SW 1271 (cell line): ENCODE data around the gene GTSF1L.
A peak's percentile ranks its signal among the peaks of the same experiment; 100 is the strongest.

Experiments used
- DNase-seq, 2 experiments: peaks; one replicate each; lab custom pipeline; 2025; lab: John Stamatoyannopoulos, UW

GTSF1L gene

DNA sequence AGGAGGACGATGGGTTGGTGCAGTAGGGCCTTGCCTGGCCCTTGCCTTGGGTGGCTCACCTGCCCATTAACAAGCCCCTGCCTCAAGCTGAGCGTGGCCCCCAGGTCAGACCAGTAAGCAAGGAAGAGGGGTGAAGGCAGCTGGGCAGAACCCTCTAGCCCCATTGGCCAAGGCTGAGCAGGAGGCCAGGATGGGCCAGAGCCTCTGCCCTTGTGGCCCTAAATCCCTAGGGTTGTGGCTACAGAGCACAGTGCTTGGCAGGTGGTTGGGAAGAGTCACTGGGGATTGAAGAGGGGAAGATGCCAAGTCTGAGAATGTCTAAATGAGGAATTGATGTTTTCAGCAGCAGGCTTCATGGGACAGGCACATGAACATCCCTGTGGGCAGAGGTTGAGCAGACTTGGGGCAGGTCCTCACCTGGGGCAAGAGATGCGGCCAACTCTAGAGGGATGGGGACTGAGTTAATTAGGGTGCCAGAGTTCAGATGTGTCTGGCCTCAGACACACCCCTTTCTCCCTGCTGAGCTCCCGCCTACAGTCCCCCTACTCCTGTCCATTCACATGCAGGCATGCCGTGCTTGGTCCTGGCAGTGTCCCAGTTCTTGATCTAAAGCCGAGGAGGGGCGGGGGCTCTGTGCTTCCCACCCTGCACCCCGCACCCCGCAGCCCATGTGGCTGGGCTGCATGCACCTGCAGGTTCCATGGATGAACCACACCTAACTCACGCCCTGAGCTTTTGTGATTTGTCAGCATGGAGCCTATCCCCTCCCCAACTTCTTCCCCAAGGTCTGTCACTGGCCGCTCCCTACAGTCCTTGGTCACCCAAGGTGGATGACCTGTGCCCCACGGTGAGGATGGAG is 9.8 kb downstream of the GTSF1L start:
- no peak for DNase-seq

DNA sequence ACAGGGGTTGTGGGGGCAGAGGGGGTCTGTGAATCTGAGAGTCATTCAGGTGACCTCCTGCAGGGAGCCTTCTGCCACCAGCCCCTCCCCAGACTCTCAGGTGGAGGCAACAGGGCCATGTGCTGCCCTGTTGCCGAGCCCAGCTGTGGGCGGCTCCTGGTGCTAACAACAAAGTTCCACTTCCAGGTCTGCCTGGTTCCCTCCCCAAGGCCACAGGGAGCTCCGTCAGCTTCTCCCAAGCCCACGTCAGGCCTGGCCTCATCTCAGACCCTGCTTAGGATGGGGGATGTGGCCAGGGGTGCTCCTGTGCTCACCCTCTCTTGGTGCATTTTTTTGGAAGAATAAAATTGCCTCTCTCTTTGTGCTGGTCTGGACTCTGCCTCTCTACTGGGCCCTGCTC is 10.7 kb downstream of the GTSF1L start:
- no peak for DNase-seq

DNA sequence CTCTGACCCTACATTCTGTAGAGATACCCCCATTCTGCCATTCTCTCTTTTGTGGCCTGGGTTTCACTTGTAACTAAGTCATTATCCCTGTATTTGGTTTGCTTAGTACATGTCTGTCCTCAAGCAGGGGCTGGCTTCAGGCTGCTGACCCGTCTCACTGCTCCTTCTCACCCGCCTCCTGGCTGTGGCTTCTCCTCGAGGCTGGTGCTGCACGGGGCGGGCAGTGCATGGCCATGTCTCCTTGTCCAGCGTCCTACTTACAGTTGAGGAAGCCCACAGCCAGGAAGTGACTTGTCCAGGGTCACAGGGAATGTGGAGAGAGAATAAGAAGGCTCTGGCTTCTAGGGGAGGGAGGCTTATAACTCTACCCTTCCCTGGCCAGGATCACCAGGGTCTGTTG is 11.3 kb downstream of the GTSF1L start:
- no peak for DNase-seq

DNA sequence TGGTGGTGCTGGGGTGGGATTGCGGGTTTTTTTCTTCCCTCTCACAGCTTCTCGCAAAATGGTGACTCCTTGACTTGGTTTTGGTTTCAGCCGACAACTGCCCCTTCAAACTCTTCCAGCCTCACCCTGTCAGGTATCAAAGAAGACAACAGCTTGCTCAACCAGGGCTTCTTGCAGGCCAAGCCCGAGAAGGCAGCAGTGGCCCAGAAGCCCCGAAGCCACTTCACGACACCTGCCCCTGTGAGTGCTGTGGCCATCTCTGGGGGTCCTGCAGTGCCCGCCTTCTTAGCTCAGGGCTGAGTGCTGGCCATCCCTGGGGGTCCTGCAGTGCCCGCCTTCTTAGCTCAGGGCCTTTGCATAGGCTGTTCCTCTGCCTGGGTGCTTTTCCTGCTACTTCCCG is 11.8 kb downstream of the GTSF1L start:
- DNase-seq, result no peak

DNA sequence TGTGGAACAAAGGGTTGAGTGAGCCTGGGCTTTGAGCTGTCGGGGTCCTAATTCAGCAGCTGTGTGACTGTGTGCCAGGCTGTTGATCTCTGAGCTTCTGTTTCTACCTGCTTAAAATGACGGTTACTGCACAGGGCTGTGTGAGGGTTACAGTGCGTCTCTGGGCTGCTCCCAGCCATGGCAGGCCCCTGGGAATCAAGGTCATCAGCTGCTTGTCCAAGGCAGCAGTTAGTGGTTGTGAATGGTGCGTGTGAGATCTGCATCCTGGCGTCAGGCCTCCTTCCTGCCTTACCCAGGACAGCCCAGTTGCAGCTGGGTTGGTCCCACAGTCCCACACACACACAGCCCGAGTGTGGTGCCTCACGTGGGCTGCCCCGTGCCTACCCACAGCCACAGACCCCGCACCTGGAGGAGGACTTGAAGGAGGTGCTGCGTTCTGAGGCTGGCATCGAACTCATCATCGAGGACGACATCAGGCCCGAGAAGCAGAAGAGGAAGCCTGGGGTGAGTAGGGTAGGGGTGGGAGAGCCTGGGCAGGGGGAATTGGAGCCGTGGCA is 15.6 kb downstream of the GTSF1L start:
- no peak for DNase-seq

DNA sequence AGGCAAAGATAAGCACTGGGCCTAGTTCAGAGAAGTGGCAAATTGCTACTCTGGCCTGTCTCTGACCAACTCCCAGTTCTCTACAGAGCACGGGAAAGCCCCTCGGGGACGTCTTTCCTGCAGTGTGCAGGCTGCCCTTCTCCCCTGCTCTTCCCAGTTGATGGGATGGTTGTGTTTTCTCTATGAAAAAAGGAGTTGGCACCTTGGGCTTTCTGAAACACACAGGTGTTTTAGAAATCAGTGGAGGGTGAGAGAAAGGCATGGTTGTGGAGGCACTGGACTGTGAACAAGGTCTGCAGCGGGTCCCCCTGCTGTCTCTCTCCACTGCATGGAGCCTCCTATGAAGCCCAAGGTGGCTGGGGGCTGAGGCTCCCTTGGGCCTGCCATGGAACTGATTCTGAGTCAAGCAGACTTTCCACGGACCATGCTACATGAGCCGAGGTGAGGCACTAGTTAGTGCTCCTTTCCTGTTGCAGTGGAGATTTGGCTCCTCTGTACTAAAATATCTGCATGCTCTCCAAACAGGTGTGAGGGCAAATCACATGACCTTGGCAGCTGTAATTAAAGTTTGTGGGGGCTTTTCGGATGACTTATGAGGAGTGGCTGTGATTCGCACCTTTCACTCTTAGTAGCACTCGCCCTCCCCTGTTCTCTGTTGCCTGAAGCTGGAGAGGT is 16.3 kb downstream of the GTSF1L start:
- no peak for DNase-seq

DNA sequence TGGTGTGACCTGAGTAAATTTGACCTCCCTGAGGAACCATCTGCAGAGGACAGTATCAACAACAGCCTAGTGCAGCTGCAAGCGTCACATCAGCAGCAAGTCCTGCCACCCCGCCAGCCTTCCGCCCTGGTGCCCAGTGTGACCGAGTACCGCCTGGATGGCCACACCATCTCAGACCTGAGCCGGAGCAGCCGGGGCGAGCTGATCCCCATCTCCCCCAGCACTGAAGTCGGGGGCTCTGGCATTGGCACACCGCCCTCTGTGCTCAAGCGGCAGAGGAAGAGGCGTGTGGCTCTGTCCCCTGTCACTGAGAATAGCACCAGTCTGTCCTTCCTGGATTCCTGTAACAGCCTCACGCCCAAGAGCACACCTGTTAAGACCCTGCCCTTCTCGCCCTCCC is 24.3 kb downstream of the GTSF1L start:
- DNase-seq, result no peak

DNA sequence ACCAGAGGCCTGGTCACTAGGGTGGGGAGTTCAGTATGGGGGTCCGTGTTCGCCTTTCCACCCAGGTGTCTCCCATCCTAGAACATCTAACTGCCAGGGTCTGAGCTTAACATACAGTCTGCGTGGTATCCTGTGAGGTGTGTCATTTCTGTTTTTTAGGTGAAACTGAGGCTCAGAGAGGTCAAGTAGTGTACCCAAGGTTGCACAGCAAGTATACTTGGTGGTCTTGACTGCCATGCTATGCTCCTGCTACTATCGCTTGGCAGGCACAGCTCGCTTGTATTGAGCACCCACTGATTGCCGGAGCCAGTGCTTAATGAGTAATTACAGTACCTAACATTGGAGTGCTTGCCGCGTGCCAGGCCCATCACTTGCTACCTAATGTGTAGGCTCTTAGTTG is 26.2 kb downstream of the GTSF1L start:
- DNase-seq, result no peak

DNA sequence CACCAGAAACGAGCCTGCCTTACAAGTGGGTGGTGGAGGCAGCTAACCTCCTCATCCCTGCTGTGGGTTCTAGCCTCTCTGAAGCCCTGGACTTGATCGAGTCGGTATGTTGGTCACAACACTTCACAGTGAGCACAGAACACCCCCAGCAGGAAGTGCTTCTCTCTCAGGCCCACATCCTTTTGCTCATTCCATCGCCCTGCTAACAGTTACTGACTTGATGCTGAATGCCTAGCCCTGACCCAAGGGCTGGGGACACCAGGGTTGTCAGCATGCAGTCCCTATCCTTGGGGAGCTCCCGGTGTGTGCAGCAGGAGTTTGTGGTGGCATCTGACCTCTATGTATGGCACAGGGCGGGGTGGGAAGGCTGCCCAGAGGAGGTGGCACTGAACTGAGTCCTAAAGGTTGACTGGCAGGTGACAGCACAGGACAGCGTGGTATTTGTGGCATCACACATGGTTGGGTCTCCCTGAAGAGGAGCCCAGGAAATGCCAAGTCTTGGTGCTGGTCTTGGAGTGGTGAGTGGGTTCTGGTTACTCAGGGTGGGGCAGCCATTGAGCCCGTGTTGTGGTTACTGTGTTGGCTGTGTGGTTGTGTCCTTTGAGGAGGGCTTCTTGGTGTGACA is 26.7 kb downstream of the GTSF1L start:
- DNase-seq, result no peak

DNA sequence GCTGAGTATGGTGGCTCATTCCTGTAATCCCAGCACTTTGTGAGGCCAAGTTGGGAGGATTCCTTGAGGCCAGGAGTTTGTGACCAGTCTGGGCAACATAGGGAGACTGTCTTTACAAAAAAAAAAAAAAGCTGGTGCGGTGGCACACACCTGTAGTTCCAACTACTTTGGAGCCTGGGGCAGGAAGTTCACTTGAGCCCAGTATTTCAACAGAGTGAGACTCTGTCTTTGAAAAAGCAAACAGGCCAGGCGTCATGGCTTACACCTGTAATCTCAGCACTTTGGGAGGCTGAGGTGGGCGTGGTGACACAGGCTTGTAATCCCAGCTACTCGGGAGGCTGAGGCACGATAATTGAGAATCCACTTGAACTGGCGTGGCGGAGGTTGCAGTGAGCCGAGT is 31.2 kb downstream of the GTSF1L start:
- DNase-seq, result no peak

DNA sequence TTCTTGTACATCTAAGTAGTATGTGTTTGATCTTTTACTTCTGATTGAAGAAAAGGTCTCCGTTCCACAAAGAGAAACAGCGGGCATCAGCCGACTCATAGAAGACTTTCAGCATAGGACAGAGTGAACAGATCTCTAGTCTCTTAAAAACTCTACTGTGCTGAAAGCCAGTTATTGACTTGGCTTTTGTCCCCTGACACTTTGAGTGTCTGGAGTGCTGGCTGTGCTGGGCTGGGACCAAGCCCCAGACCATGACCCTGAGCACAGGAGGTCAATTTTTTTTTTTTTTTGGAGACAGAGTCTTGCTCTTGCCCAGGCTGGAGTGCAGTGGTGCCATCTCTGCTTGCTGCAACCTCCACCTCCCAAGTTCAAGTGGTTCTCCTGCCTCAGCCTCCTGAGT is 32.0 kb downstream of the GTSF1L start:
- no peak for DNase-seq

DNA sequence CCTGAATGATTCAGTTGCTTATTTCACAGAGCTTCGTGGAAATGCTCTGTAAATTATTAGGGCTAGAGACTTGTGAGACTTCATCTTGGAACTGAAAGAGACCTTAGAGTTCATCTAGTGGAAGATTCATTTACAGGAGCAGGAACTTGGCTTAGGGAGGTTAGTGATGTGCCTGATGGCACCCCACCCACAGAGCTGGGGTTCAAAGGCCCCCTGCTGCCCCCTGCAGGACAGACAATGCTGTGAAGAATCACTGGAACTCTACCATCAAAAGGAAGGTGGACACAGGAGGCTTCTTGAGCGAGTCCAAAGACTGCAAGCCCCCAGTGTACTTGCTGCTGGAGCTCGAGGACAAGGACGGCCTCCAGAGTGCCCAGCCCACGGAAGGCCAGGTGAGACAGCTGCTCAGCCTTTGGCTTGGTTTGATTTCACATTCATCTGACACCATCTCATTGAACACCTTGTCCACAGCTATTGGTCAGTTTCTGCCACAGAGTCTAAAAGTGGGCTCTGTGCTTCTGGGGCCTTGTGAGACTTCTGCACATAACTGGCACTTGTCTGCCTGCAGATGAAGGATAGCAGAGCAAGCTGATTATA is 34.8 kb downstream of the GTSF1L start:
- peak in 1 of 2 experiments; percentile 31 for DNase-seq

DNA sequence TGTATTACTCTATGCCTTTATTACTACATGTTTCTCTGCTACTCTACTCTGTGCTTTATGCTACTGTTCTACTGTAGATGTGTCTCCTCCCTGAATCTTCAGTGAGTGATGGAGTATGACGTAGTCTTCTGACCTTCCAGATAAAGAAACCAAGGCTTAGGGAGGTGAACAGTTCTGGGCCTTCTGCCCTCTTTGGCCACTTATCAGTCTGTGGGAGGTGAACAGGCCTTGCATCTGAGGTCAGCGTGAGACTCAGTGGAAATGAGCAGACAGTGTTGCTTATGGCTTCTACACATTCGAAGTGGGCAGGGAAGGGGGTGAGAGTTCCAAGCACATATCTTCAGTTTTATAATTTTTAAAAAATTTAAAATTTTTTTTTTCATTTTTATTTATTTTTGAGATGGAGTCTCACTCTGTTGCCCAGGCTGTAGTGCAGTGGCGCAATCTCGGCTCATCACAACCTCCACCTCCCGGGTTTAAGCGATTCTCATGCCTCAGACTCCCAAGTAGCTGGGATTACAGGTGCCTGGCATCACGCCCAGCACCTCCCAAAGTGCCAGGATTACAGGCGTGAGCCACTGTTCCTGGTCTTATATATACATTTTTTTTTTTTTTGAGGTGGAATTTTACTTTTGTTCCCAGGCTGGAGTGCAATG is 35.7 kb downstream of the GTSF1L start:
- no peak for DNase-seq

DNA sequence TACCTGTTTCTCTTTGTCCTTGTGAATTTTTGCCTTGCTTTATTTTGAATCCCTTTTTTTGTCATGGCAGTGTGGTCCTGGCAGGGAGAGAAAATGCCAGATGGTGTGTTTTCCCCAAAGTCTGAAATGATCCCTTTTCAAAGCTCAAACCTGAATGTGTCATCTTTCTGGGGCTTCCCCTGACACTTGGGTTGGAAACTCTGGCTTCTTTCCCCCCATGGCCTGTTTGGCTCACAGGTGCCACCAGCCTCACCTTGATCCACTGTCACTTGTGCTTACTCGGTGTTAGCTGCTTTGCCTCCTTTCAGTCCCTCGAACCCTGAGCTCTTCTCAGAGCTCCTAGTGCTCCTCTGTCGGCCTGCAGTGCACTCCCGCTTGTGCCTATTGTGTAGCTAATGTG is 37.6 kb downstream of the GTSF1L start:
- DNase-seq, result no peak

DNA sequence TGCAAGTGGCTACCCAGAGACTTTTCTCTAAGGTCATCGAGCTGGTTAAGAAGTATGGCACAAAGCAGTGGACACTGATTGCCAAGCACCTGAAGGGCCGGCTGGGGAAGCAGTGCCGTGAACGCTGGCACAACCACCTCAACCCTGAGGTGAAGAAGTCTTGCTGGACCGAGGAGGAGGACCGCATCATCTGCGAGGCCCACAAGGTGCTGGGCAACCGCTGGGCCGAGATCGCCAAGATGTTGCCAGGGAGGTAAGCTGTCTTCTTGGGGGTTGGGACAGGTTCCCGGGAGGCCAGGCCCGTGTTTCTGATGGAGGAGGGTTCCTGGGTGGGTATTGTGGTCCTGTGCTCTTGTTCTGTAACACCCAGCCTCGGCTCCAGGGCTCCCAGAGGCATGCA is 40.0 kb downstream of the GTSF1L start:
- DNase-seq, result no peak

DNA sequence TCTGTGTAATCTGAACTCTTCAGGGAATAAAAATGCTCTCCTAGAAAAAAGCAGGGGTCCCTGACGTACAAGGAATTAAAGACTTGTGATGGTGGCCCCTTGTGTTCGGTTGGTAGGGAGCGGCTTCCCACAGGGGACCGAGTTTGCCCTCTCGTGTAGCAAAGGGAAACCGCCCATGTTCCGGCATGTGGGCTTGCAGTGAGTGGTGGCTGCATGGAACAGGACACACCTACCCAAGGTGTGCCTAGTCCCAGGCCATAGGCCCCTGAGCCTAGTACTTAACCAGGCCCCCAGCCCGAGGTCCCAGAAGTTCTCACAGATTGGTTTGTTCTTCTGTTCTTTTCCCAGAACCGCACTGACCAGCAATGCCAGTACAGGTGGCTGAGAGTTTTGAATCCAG is 44.4 kb downstream of the GTSF1L start:
- no peak for DNase-seq

DNA sequence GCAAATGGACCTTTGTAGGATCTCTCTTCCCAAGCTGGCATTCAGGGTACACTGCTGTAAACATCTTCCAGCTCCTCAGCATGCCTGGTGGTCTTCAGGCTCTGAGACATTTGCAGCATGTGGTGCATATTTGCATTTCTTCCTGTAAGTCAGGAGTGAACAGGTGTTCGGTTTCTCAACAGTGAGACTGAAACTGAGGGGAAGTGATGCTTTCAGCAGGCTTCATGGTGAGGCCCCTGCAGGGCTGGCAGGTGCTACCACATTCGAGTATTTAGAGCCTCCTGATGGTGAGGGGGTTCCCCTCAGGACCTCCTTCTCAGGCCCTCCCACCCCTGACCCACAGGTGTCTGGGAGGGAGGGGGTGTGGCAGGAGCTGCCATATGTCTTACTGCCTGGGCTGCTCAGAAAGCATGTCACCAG is 44.8 kb downstream of the GTSF1L start:
- no peak for DNase-seq

DNA sequence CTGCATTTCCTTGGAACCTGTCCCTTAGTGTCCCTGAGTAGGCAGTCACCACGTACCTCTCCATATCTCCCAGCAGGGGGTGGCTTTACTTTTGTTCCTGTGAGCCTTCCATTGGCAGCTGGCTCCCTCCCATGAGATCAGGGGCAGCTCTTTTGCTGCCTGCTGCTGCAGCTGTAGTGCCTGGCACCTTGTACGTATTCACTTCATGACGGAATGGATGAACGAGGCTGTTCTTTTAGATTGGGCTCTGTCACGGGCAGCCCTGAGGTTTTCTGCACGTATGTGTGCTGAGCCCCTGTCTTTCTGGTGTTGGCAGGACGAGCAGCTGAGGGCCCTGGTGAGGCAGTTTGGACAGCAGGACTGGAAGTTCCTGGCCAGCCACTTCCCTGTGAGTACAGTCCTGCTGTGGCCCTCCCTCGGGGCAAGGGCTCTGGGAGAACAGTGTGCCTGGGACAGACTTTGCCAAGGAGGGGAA is 45.3 kb downstream of the GTSF1L start:
- DNase-seq, result no peak

DNA sequence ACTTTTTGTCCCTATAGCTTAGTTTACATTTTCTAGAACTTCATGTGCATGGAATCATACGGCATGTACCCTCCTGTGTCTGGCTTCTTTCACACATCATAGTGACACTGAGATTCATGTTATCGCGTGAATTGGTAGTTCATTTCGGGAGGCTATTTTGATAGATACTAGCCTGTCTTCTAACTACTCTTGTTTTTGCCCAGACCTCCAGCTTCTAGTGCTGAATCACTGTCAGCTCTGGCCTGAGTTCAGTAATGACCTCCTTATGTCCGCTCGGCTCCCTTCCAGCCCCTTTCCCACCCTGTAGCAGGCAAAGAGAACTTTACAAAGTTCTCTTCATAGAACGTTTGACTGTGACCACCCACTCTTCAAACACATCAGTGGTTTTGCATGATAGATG is 45.8 kb downstream of the GTSF1L start:
- DNase-seq, result no peak

DNA sequence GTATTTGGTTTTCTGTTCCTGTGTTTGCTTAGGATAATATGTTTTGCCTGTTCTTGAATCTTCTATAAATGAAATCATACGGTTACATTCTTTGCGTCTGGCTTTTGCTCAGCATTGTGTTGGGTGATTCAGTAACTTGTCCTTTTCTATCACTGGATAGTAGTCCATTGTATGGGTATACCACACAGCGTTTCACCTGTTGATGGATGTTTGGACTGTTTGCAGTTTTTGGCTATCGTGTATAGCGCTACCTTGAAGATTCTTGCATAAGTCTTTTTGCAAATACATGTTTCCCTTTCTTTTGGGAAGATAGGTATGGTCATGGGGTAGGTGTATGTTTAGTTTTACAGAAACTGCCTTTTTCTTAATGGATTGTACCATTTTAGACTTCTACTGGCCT is 50.4 kb downstream of the GTSF1L start:
- no peak for DNase-seq
